IgD-negative memory B cell (primary cell): ENCODE measurements around the gene TMTC1. TPM values are rescaled to one million over a fixed set of nuclear protein-coding genes. Genes with fewer than 3 reads are reported as not detected.

Experiments
- H3K27ac Mint-ChIP-seq, 3 donors: one replicate each; pipeline ENCODE4 v1.8.0; 2020 to 2022; ENCODE audit warnings: mild to moderate bottlenecking in 3 of 3, mixed read lengths in 3 of 3, moderate library complexity in 1 of 3
- H3K27me3 Mint-ChIP-seq: one replicate; pipeline ENCODE4 v1.8.0; 2021; ENCODE audit warnings: mixed read lengths
- H3K36me3 Mint-ChIP-seq: one replicate; pipeline ENCODE4 v1.8.0; 2020; ENCODE audit warnings: mild to moderate bottlenecking, mixed read lengths
- H3K4me1 Mint-ChIP-seq, 3 donors: one replicate each; pipeline ENCODE4 v1.8.0; 2020 to 2022; ENCODE audit warnings: mixed read lengths in 3 of 3, mild to moderate bottlenecking in 1 of 3
- H3K4me3 Mint-ChIP-seq, 4 donors: one replicate each; pipeline ENCODE4 v1.8.0; 2020 to 2022; ENCODE audit warnings: mild to moderate bottlenecking in 4 of 4, mixed read lengths in 4 of 4, moderate library complexity in 3 of 4
- H3K9me3 Mint-ChIP-seq, 3 donors: one replicate each; pipeline ENCODE4 v1.8.0; 2020 to 2021; ENCODE audit warnings: mixed read lengths in 3 of 3, mild to moderate bottlenecking in 1 of 3
- polyA plus RNA-seq: library from polyadenylated mRNA; unstranded; fragments of 300-500 nt; fragmentation: Illumina TruSeq; gene quantifications from one replicate; pipeline ENCODE4 v1.2.3, GENCODE V29; 2021

The TMTC1 gene
- polyA plus RNA-seq, 1 donor from 2014 or later: not detected

DNA sequence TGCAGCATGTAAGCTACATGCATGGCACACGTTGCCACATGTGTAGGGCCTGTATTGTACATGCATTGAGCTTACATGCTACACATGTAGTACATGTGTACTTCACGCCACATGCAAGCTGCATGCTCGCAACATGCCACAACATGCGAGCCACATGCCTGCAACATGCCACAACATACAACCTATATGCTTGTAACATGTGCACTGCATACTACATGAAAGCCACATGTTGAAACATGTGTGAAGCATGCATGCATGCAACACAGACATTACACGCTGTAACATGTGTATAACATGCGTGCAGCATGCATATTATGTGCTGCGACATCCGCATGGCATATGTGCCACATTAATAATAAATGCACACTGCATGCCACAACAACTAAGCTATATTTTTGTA, 9.1 kb upstream of the TMTC1 start:
- H3K4me3 Mint-ChIP-seq: no peak overlapping the region
- H3K36me3 Mint-ChIP-seq: no peaks in the 10 kb centered on the region
- no peaks in the 10 kb centered on the region for H3K4me1 Mint-ChIP-seq
- no peaks in the 10 kb centered on the region for H3K27me3 Mint-ChIP-seq
- H3K9me3 Mint-ChIP-seq: no peaks in the 10 kb centered on the region
- no peak overlapping the region for H3K27ac Mint-ChIP-seq

DNA sequence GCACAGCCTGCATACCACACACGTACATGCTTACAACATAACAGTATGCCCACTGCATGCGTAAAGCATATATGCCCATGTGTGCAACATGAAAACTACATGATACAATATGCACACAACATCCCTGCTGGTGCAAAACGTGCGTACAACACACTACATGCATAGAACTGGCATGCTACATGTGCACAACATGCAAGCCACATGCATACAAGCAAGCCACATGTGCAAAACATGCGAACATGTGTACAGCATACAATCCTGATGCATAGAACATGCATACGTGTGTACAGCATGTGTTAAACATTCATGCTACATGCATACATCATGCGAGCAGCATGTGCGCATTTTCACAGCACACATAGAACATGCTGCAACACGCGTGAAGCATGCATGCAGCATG, 8.4 kb upstream of the TMTC1 start:
- no peaks in the 10 kb centered on the region for H3K9me3 Mint-ChIP-seq
- no peak overlapping the region for H3K4me3 Mint-ChIP-seq

GRCh38 chr12:29782871-29783772, 620 bp downstream of the TMTC1 start:
- H3K36me3 Mint-ChIP-seq: no peaks in the 10 kb centered on the region
- H3K9me3 Mint-ChIP-seq: peaks cover 5 to 15% (median 6%) of the 10 kb centered on the region in 3 donors
- H3K4me1 Mint-ChIP-seq: peaks cover 0 to 3% (median 0%) of the 10 kb centered on the region in 3 donors
- H3K4me3 Mint-ChIP-seq: peak overlapping the region in 1 of 4 donors; percentile 75
- peaks cover 25% of the 10 kb centered on the region for H3K27me3 Mint-ChIP-seq
- no peak overlapping the region for H3K27ac Mint-ChIP-seq

More for the DNA sequence above, 8.4 kb upstream of the TMTC1 start:
- Mint-ChIP-seq H3K4me1 (no peaks in the 10 kb centered on the region), H3K27ac (no peak overlapping the region), H3K36me3 (no peaks in the 10 kb centered on the region), H3K27me3 (no peaks in the 10 kb centered on the region)

- Mint-ChIP-seq H3K4me1 (peaks cover 0 to 3% (median 0%) of the 10 kb centered on the region in 3 donors), H3K4me3 (peak overlapping the region in 1 of 4 donors; percentile 75), H3K27ac (no peak overlapping the region), H3K9me3 (peaks cover 5 to 15% (median 6%) of the 10 kb centered on the region in 3 donors), H3K27me3 (peaks cover 25% of the 10 kb centered on the region), H3K36me3 (no peaks in the 10 kb centered on the region)
These were observed 1.4 kb downstream of the TMTC1 start for GRCh38 chr12:29782285-29782870.

GRCh38 chr12:29781705-29782266, 2.0 kb downstream of the TMTC1 start:
- Mint-ChIP-seq H3K27ac (no peak overlapping the region), H3K27me3 (peaks cover 25% of the 10 kb centered on the region), H3K4me1 (peaks cover 0 to 3% (median 0%) of the 10 kb centered on the region in 3 donors), H3K36me3 (no peaks in the 10 kb centered on the region), H3K4me3 (no peak overlapping the region), H3K9me3 (peaks cover 5 to 16% (median 6%) of the 10 kb centered on the region in 3 donors)

DNA sequence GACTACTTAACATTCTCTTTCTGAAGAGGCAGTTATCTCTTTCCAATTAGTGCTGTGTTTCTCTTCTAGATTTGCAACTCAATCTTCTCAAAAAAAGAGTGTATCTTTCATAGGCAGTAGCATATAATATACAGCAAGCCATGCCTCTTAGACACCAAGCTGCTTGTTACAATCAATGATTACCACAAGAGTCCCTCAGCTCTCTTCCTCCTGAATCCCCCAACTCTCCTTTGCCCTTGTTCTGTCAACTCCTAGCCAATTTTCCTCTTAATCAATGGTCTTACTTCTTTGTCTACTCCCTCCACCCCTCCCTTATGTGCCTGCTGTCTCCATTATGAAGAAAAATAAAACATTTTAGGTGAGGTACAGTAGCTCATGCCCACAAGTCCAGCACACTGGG, 2.6 kb downstream of the TMTC1 start:
- Mint-ChIP-seq H3K27ac (no peak overlapping the region), H3K4me3 (no peak overlapping the region), H3K9me3 (peaks cover 5 to 18% (median 6%) of the 10 kb centered on the region in 3 donors), H3K4me1 (peaks cover 0 to 3% (median 0%) of the 10 kb centered on the region in 3 donors), H3K36me3 (no peaks in the 10 kb centered on the region), H3K27me3 (peaks cover 25% of the 10 kb centered on the region)

GRCh38 chr12:29780084-29780483, 3.7 kb downstream of the TMTC1 start:
- H3K4me1 Mint-ChIP-seq: peaks cover 0 to 3% (median 0%) of the 10 kb centered on the region in 3 donors
- no peaks in the 10 kb centered on the region for H3K36me3 Mint-ChIP-seq
- no peak overlapping the region for H3K27ac Mint-ChIP-seq
- peaks cover 5 to 25% (median 10%) of the 10 kb centered on the region in 3 donors for H3K9me3 Mint-ChIP-seq
- no peak overlapping the region for H3K4me3 Mint-ChIP-seq
- peaks cover 25% of the 10 kb centered on the region for H3K27me3 Mint-ChIP-seq

DNA sequence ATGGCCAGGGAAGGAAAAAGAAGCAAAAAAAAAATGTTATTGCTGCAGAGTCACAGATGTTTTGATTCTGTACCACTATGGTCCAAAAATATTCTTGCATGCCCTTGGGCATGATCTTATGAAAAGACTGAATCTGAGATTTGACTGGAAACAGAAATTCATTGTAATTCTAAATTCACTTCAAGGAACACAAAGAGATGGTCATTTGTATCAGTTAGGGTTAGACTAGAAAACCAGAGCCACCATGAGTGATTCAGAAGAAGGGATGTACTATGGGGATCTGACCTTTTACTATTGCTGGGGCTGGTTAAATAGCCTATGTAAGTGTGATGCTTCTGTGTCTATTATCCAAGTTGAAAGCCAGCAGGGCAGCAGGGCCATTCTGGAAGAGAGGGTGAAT, 5.2 kb downstream of the TMTC1 start:
- Mint-ChIP-seq H3K27me3 (peaks cover 24% of the 10 kb centered on the region), H3K36me3 (no peaks in the 10 kb centered on the region), H3K27ac (no peak overlapping the region), H3K4me3 (no peak overlapping the region), H3K9me3 (peaks cover 8 to 31% (median 14%) of the 10 kb centered on the region in 3 donors), H3K4me1 (peaks cover 0 to 3% (median 0%) of the 10 kb centered on the region in 3 donors)

- no peaks in the 10 kb centered on the region for H3K4me1 Mint-ChIP-seq
- no peaks in the 10 kb centered on the region for H3K27me3 Mint-ChIP-seq
- peaks cover 4 to 21% (median 8%) of the 10 kb centered on the region in 3 donors for H3K9me3 Mint-ChIP-seq
- no peaks in the 10 kb centered on the region for H3K36me3 Mint-ChIP-seq
- H3K27ac Mint-ChIP-seq: no peak overlapping the region
- no peak overlapping the region for H3K4me3 Mint-ChIP-seq
These were observed 10.7 kb downstream of the TMTC1 start for GRCh38 chr12:29773076-29773475.

DNA sequence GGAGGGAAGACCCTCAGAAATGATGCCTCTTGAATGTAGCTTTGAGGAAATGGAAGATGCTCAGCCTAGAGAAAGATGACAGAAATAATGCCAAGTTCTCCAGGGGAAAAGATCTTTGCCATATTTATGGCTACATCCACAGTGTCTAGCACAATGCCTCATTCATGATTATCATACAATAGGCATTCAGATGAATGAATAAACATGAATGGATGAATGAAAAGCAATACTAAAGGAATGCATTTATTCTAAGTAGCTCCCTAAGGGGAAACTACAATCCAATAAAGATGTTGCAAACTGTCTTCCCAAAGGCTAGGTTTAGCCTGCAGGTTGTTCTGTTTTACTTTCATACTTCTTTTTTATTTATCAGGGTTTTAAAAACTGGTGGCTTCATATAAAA, 12.0 kb downstream of the TMTC1 start:
- no peaks in the 10 kb centered on the region for H3K36me3 Mint-ChIP-seq
- no peak overlapping the region for H3K4me3 Mint-ChIP-seq
- H3K27me3 Mint-ChIP-seq: no peaks in the 10 kb centered on the region
- peaks cover 4 to 21% (median 8%) of the 10 kb centered on the region in 3 donors for H3K9me3 Mint-ChIP-seq
- no peak overlapping the region for H3K27ac Mint-ChIP-seq
- H3K4me1 Mint-ChIP-seq: no peaks in the 10 kb centered on the region

DNA sequence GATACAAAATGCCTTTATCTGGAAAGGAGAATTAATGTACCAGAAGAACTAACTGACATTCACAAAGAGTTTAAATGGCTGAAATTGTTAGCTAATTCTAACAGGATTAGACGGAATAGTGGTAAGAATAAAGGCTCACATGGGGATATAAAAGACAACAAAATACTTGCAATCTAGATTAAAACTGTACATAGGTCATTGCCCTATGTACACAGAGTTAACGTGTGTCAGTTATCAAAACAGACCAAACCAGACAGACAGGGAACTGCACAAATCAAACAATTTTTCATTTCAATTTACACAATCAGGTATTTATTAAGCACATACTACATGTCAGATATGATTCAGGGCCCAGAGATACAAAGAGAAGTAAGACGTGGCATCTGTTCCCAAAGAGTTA, 12.6 kb downstream of the TMTC1 start:
- H3K9me3 Mint-ChIP-seq: peaks cover 4 to 18% (median 8%) of the 10 kb centered on the region in 3 donors
- H3K36me3 Mint-ChIP-seq: no peaks in the 10 kb centered on the region
- no peaks in the 10 kb centered on the region for H3K4me1 Mint-ChIP-seq
- no peak overlapping the region for H3K4me3 Mint-ChIP-seq
- H3K27me3 Mint-ChIP-seq: no peaks in the 10 kb centered on the region
- H3K27ac Mint-ChIP-seq: no peak overlapping the region

- Mint-ChIP-seq H3K27me3 (no peaks in the 10 kb centered on the region), H3K36me3 (no peaks in the 10 kb centered on the region), H3K9me3 (peaks cover 0 to 5% (median 4%) of the 10 kb centered on the region in 3 donors), H3K4me3 (no peak overlapping the region), H3K27ac (no peak overlapping the region), H3K4me1 (no peaks in the 10 kb centered on the region)
These were observed 14.4 kb downstream of the TMTC1 start for GRCh38 chr12:29769162-29769858.

GRCh38 chr12:29768372-29768771, 15.4 kb downstream of the TMTC1 start:
- no peak overlapping the region for H3K27ac Mint-ChIP-seq
- H3K9me3 Mint-ChIP-seq: peaks cover 0 to 5% (median 0%) of the 10 kb centered on the region in 3 donors
- H3K4me1 Mint-ChIP-seq: no peaks in the 10 kb centered on the region
- no peak overlapping the region for H3K4me3 Mint-ChIP-seq
- no peaks in the 10 kb centered on the region for H3K27me3 Mint-ChIP-seq
- no peaks in the 10 kb centered on the region for H3K36me3 Mint-ChIP-seq

GRCh38 chr12:29763301-29763683, 20.4 kb downstream of the TMTC1 start:
- H3K9me3 Mint-ChIP-seq: peaks cover 0 to 1% (median 0%) of the 10 kb centered on the region in 3 donors
- H3K36me3 Mint-ChIP-seq: no peaks in the 10 kb centered on the region
- H3K4me3 Mint-ChIP-seq: no peak overlapping the region
- H3K27ac Mint-ChIP-seq: no peak overlapping the region
- H3K27me3 Mint-ChIP-seq: no peaks in the 10 kb centered on the region
- no peaks in the 10 kb centered on the region for H3K4me1 Mint-ChIP-seq
